ENCODE measurements around the gene NFKB1.

GRCh38 chr4:102585329-102585728, 84.2 kb downstream of the NFKB1 start:
- TF ChIP-seq CTCF (IDR thresholded peaks at IDR 0.05 in 4 of 5, conservative IDR thresholded peaks at IDR 0.05 in 1 of 5) (no peak), POLR2A (IDR thresholded peaks at IDR 0.05) (no peak)
